HEK293 (cell line): ENCODE results near the gene CHCHD1.
"Not testable (repeated sequence)": the region's sequence is repeated elsewhere in the genome, so short reads cannot be mapped to it uniquely, and the experiment has no call there.

Source experiments
- CTCF ChIA-PET: fragments of 350-600 bp; formaldehyde crosslinking; extraction: SDS; loops from one replicate; lab custom pipeline; 2021; ENCODE audit warnings: antibody characterized with exemption; lab: Yijun Ruan, JAX
- POLR2A ChIA-PET: fragments of 300-600 bp; formaldehyde crosslinking; extraction: SDS; loops from one replicate; lab custom pipeline; 2020; ENCODE audit warnings: antibody characterized with exemption, inconsistent platforms; lab: Yijun Ruan, JAX
- H3K27ac ChIP-seq: fragments of 200-500 bp; sonication (Bioruptor generic); 2 replicates; pipeline ENCODE4 v1.5.1; 2014; ENCODE audit warnings: low read depth, low read length, control low read depth, inconsistent platforms; ENCODE audit errors: extremely low read depth
- H3K36me3 ChIP-seq, 2 experiments: fragments of 200-500 bp in 1 of 2; sonication (Bioruptor generic) in 1 of 2; 1 replicate in 1 of 2; 2 replicates in 1 of 2; pipeline ENCODE4 v1.5.1; 2014 to 2017; ENCODE audit warnings: inconsistent platforms in 2 of 2, low read length in 2 of 2; ENCODE audit not compliant: control insufficient read depth in 2 of 2, insufficient read depth in 1 of 2
- H3K4me1 ChIP-seq: fragments of 200-500 bp; sonication (Bioruptor generic); 2 replicates; pipeline ENCODE4 v1.5.1; 2014; ENCODE audit warnings: mild to moderate bottlenecking, low read length, inconsistent platforms; ENCODE audit not compliant: control insufficient read depth, insufficient read depth
- H3K4me3 ChIP-seq: 2 replicates; pipeline ENCODE4 v1.5.1; 2011; ENCODE audit warnings: low read depth, mild to moderate bottlenecking, control low read depth, low read length, moderate library complexity
- H3K9me3 ChIP-seq: fragments of 200-500 bp; sonication (Bioruptor generic); 2 replicates; pipeline ENCODE4 v1.5.1; 2014; ENCODE audit warnings: low read depth, low read length, inconsistent platforms; ENCODE audit not compliant: control insufficient read depth, insufficient read depth
- REPIN1 ChIP-seq: fragments of 450-650 bp; formaldehyde crosslinking; IDR thresholded peaks from 2 replicates; pipeline ENCODE4 v1.5.1; 2017; ENCODE audit warnings: missing biosample characterization, missing genetic modification characterization, low read depth
- SP3 ChIP-seq: fragments of 450-650 bp; formaldehyde crosslinking; IDR thresholded peaks from 2 replicates; pipeline ENCODE4 v1.5.1; 2016; ENCODE audit warnings: missing biosample characterization, missing genetic modification characterization
- ZBTB17 ChIP-seq: fragments of 450-650 bp; formaldehyde crosslinking; IDR thresholded peaks from 2 replicates; pipeline ENCODE4 v1.5.1; 2016; ENCODE audit warnings: missing biosample characterization, missing genetic modification characterization
- ZFP37 ChIP-seq: fragments of 450-650 bp; formaldehyde crosslinking; IDR thresholded peaks from 2 replicates; pipeline ENCODE4 v1.5.1; 2016; ENCODE audit warnings: missing biosample characterization, missing genetic modification characterization
- ZNF114 ChIP-seq: fragments of 450-650 bp; formaldehyde crosslinking; IDR thresholded peaks from 2 replicates; pipeline ENCODE4 v1.5.0; 2017; ENCODE audit warnings: missing biosample characterization, missing genetic modification characterization
- ZNF174 ChIP-seq: fragments of 450-650 bp; formaldehyde crosslinking; IDR thresholded peaks from 2 replicates; pipeline ENCODE4 v1.5.0; 2017; ENCODE audit warnings: missing biosample characterization, mild to moderate bottlenecking, missing genetic modification characterization
- ZNF184 ChIP-seq: fragments of 450-650 bp; IDR thresholded peaks from 2 replicates; pipeline ENCODE4 v1.5.1; 2018; ENCODE audit warnings: missing biosample characterization, mild to moderate bottlenecking, missing genetic modification characterization
- ZNF214 ChIP-seq: fragments of 450-650 bp; formaldehyde crosslinking; IDR thresholded peaks from 2 replicates; pipeline ENCODE4 v1.5.1; 2017; ENCODE audit warnings: missing biosample characterization, mild to moderate bottlenecking, missing genetic modification characterization, borderline replicate concordance
- ZNF501 ChIP-seq: fragments of 450-650 bp; formaldehyde crosslinking; IDR thresholded peaks from 2 replicates; pipeline ENCODE4 v1.5.1; 2016; ENCODE audit warnings: missing biosample characterization, missing genetic modification characterization
- ZNF555 ChIP-seq: fragments of 450-650 bp; formaldehyde crosslinking; conservative IDR thresholded peaks from 2 replicates; pipeline ENCODE4 v1.5.1; 2017; ENCODE audit warnings: missing biosample characterization, mild to moderate bottlenecking, missing genetic modification characterization, inconsistent platforms
- ZNF560 ChIP-seq: fragments of 450-650 bp; formaldehyde crosslinking; IDR thresholded peaks from 2 replicates; pipeline ENCODE4 v1.5.1; 2017; ENCODE audit warnings: missing biosample characterization, missing genetic modification characterization, borderline replicate concordance
- ZNF610 ChIP-seq: fragments of 450-650 bp; formaldehyde crosslinking; IDR thresholded peaks from 2 replicates; pipeline ENCODE4 v1.5.1; 2016; ENCODE audit warnings: missing biosample characterization, missing genetic modification characterization, borderline replicate concordance
- ZNF639 ChIP-seq: fragments of 450-650 bp; formaldehyde crosslinking; IDR thresholded peaks from 2 replicates; pipeline ENCODE4 v1.5.1; 2016; ENCODE audit warnings: missing biosample characterization, missing genetic modification characterization
- ZNF670 ChIP-seq: fragments of 450-650 bp; formaldehyde crosslinking; IDR thresholded peaks from 2 replicates; pipeline ENCODE4 v1.5.1; 2016; ENCODE audit warnings: missing biosample characterization, missing genetic modification characterization, low read depth
- ZNF76 ChIP-seq: fragments of 450-650 bp; formaldehyde crosslinking; IDR thresholded peaks from 2 replicates; pipeline ENCODE4; 2016; ENCODE audit warnings: low read depth, missing biosample characterization, missing genetic modification characterization, borderline replicate concordance
- ZSCAN23 ChIP-seq: fragments of 450-650 bp; formaldehyde crosslinking; IDR thresholded peaks from 2 replicates; pipeline ENCODE4 v1.5.1; 2016; ENCODE audit warnings: missing biosample characterization, missing genetic modification characterization
- TF ChIP-seq, protein P1 (sequence below): fragments of 450-650 bp; formaldehyde crosslinking; IDR thresholded peaks from 2 replicates; pipeline ENCODE4 v1.5.1; 2016; ENCODE audit warnings: missing biosample characterization, missing genetic modification characterization
- TF ChIP-seq, protein P2 (sequence below): fragments of 450-650 bp; formaldehyde crosslinking; IDR thresholded peaks from 2 replicates; pipeline ENCODE4 v1.5.1; 2016; ENCODE audit warnings: missing biosample characterization, missing genetic modification characterization

Gene CHCHD1

DNA sequence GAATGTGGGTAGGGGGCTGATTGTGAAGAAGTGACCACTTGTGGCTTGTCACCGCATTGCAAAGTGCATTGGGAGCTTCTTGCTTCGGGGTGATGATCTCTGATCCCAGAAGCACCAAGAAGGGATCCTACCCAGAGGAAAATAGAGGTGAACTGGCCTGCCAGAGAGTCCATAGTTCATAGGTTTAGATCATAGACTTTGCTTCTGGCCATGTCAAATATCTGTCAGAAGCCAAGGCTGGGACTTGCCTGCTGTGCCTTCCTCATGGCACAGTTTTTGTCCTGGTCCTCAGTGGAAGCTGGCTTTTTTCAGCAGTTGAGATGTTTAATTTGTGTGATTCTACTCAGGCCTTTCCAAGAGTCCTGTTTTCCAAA is 4.7 kb downstream of the CHCHD1 start:
- CTCF ChIA-PET: interaction anchor here (1.0 kb wide), 1 partner anchor 295 kb away, joined by 4 read pairs; no protein-coding TSS in a partner anchor
- Histone ChIP-seq H3K27ac (0 out of 2 replicates have a peak overlapping the region, but pooled peaks have one; percentile 74), H3K4me3 (peak overlapping the region; percentile 93)

GRCh38 chr10:73787031-73787800 is 5.4 kb downstream of the CHCHD1 start:
- not testable (repeated sequence) for H3K4me3 ChIP-seq, H3K9me3 ChIP-seq, H3K4me1 ChIP-seq, H3K27ac ChIP-seq
- CTCF ChIA-PET: interaction anchor here (0.7 to 1.0 kb wide), 2 partner anchors 294 to 486 kb away, joined by 3 to 4 read pairs; no protein-coding TSS in a partner anchor
- peaks cover 0 to 51% of the 10 kb centered on the region in 2 experiments; a peak in 2 of 3 replicates for H3K36me3 ChIP-seq
- POLR2A ChIA-PET: interaction anchor here (0.8 to 2.1 kb wide), 4 partner anchors 8 to 391 kb away, joined by 3 to 18 read pairs (median 6); a partner anchor contains a TSS

More for the DNA sequence above, 4.7 kb downstream of the CHCHD1 start:
- POLR2A ChIA-PET: interaction anchor here (0.8 to 2.1 kb wide), 8 partner anchors 9 to 392 kb away, joined by 3 to 18 read pairs (median 5); a partner anchor contains a TSS
- H3K4me1 ChIP-seq: peaks cover 8% of the 10 kb centered on the region; the same call in 1 of the 2 replicates
- peaks cover 0 to 44% of the 10 kb centered on the region in 2 experiments; a peak in 2 of 3 replicates for H3K36me3 ChIP-seq
- no peak for TF ChIP-seq ZNF560 (tag by site-specific recombination)
- TF ChIP-seq ZNF76: 0 out of 2 replicates have a peak, but pooled peaks have one; percentile 42
- TF ChIP-seq ZBTB17 (tag by site-specific recombination): peak; percentile 4; the same call in 1 of the 2 replicates
- H3K9me3 ChIP-seq: no peaks in the 10 kb centered on the region

- ChIA-PET CTCF (interaction anchor here (0.7 kb wide), 1 partner anchor 55 kb away, joined by 3 read pairs; no protein-coding TSS in a partner anchor), POLR2A (no interaction called here)
- no peak overlapping the region for H3K27ac ChIP-seq
- H3K9me3 ChIP-seq: no peaks in the 10 kb centered on the region
- peaks cover 5% of the 10 kb centered on the region; the same call in 1 of the 2 replicates for H3K4me1 ChIP-seq
- H3K4me3 ChIP-seq: no peak overlapping the region
- peaks cover 0 to 64% of the 10 kb centered on the region in 2 experiments; a peak in 2 of 3 replicates for H3K36me3 ChIP-seq
- TF ChIP-seq SP3 (tag by site-specific recombination) (no peak), ZNF555 (tag by site-specific recombination) (no peak), ZSCAN23 (tag by site-specific recombination) (no peak), ZNF114 (tag by site-specific recombination) (no peak), ZNF214 (tag by site-specific recombination) (no peak), ZNF174 (no peak), ZNF610 (tag by site-specific recombination) (no peak), ZFP37 (tag by site-specific recombination) (no peak), ZNF501 (no peak), ZNF184 (tag by site-specific recombination) (no peak), ZNF670 (no peak), REPIN1 (tag by site-specific recombination) (no peak), ZNF639 (tag by site-specific recombination) (no peak)
- TF ChIP-seq, protein P1, sequence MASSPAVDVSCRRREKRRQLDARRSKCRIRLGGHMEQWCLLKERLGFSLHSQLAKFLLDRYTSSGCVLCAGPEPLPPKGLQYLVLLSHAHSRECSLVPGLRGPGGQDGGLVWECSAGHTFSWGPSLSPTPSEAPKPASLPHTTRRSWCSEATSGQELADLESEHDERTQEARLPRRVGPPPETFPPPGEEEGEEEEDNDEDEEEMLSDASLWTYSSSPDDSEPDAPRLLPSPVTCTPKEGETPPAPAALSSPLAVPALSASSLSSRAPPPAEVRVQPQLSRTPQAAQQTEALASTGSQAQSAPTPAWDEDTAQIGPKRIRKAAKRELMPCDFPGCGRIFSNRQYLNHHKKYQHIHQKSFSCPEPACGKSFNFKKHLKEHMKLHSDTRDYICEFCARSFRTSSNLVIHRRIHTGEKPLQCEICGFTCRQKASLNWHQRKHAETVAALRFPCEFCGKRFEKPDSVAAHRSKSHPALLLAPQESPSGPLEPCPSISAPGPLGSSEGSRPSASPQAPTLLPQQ: no peak
- TF ChIP-seq, protein P2, sequence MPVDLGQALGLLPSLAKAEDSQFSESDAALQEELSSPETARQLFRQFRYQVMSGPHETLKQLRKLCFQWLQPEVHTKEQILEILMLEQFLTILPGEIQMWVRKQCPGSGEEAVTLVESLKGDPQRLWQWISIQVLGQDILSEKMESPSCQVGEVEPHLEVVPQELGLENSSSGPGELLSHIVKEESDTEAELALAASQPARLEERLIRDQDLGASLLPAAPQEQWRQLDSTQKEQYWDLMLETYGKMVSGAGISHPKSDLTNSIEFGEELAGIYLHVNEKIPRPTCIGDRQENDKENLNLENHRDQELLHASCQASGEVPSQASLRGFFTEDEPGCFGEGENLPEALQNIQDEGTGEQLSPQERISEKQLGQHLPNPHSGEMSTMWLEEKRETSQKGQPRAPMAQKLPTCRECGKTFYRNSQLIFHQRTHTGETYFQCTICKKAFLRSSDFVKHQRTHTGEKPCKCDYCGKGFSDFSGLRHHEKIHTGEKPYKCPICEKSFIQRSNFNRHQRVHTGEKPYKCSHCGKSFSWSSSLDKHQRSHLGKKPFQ (tag by site-specific recombination): no peak
- TF ChIP-seq, all 188 proteins: peak for 0
These were observed 7.2 kb downstream of the CHCHD1 start for GRCh38 chr10:73788864-73789658.
